GM18502 (cell line): ENCODE results near the gene HOMER1.

Experiments
- ATAC-seq: cut with Tn5 transposase; IDR thresholded peaks from one replicate; pipeline ENCODE4 v1.9.1; 2021; ENCODE audit warnings: mild to moderate bottlenecking; ENCODE audit not compliant: unreplicated experiment, poor library complexity

Gene HOMER1

GRCh38 chr5:79333852-79334557, 179.9 kb downstream of the HOMER1 start:
- ATAC-seq, result no peak

DNA sequence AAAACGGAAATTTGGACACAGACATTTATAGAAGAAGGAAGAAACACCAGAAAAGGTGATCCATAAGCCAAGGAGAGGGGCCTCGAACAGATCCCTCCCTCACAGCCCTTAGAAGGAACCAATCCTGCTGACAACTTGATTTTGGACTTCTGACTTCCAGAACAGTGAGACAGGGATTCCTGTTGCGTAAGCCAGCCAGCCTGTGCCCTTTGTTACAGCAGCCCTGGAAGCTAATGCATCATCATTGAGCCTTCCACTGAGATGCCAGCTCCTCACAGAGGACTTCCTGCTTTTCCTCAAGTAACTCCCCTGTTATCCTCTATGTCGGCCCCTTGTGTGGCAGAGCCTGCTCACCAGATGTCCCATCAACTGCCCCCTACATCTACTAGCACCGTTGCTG, 183.9 kb downstream of the HOMER1 start:
- ATAC-seq, result no peak

- no peak for ATAC-seq
Observed at GRCh38 chr5:79329453-79329852, 184.5 kb downstream of the HOMER1 start.
